GM23248 (cell line): ENCODE data around the gene FAM237A.

Source experiments
- EZH2 ChIP-seq: fragments of 200-600 bp; sonication (generic); IDR thresholded peaks from 2 replicates; pipeline ENCODE4 v1.6.1; 2018; ENCODE audit warnings: antibody characterized with exemption, mild to moderate bottlenecking; ENCODE audit not compliant: insufficient read depth, poor library complexity, severe bottlenecking
- EZH2phosphoT487 ChIP-seq: fragments of 200-600 bp; sonication (generic); IDR thresholded peaks from 2 replicates; pipeline ENCODE4 v1.6.1; 2018; ENCODE audit warnings: antibody characterized with exemption, moderate library complexity, mild to moderate bottlenecking, low read depth; ENCODE audit not compliant: insufficient read depth

DNA sequence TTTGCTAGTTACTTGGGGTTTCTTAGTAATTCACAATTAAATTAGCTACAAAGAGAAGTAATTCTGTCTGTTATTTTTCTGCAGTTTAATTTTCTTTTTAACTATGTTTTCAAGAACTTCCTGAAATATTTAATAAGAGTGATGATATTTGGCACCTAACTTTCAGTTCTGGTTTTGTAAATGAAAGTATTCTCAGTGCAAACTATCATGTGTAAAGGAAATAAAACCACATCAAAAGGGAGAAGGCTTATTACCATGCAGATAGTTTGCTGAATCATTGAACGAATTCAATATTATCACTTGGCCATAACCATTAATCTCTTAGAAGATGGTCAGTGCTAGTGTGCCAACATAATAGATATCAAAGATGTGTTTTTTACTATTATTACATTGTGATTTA lies 46.7 kb downstream of the FAM237A start:
- TF ChIP-seq EZH2 = no peak
- TF ChIP-seq EZH2phosphoT487 = no peak
